K562 (cell line): Measurements from ENCODE around the gene GSTA5. TPM values are rescaled to one million over a fixed set of nuclear protein-coding genes. Genes with fewer than 3 reads are reported as not detected.

ENCODE experiments used
- CAMTA2 ChIP-seq: fragments of 250-450 bp; sonication (Bioruptor Pico); conservative IDR thresholded peaks from 2 replicates; pipeline ENCODE4 v1.5.1; 2022
- EWSR1 ChIP-seq: fragments of 450-650 bp; IDR thresholded peaks from 2 replicates; pipeline ENCODE4 v1.6.1; 2018; ENCODE audit warnings: borderline replicate concordance, mild to moderate bottlenecking, low read depth, moderate library complexity; ENCODE audit not compliant: partially characterized antibody
- JUNB ChIP-seq: fragments of 450-650 bp; formaldehyde crosslinking; conservative IDR thresholded peaks from 2 replicates; pipeline ENCODE4 v1.4.0; 2020; ENCODE audit warnings: mild to moderate bottlenecking
- KDM1A ChIP-seq, 2 experiments: fragments of 450-650 bp; IDR thresholded peaks; 2 replicates each; pipeline ENCODE4 v1.6.1; 2016; ENCODE audit warnings: mild to moderate bottlenecking in 2 of 2
- MAZ ChIP-seq, 2 experiments: fragments of 450-650 bp in 1 of 2; sonication (generic) in 1 of 2; formaldehyde crosslinking; IDR thresholded peaks in 1 of 2; conservative IDR thresholded peaks in 1 of 2; 2 replicates each; pipeline versions ENCODE4 v1.4.0 to v1.5.0; 2020; ENCODE audit warnings: mild to moderate bottlenecking in 1 of 2, missing genetic modification reagents in 1 of 2
- MEF2A ChIP-seq: IDR thresholded peaks from 2 replicates; pipeline ENCODE4 v1.6.1; 2011; ENCODE audit warnings: low read depth, mild to moderate bottlenecking, low read length, moderate library complexity; ENCODE audit not compliant: control insufficient read depth
- MEF2D ChIP-seq: conservative IDR thresholded peaks from 2 replicates; pipeline ENCODE4 v1.6.1; 2016; ENCODE audit warnings: low read depth, missing genetic modification characterization, missing compliant biosample characterization
- MTA1 ChIP-seq: fragments of 450-650 bp; IDR thresholded peaks from 2 replicates; pipeline ENCODE4 v1.6.1; 2017; ENCODE audit warnings: borderline replicate concordance
- NFE2 ChIP-seq: IDR thresholded peaks from 2 replicates; pipeline ENCODE4 v1.6.1; 2014; ENCODE audit warnings: antibody characterized with exemption, low read depth
- NR4A1 ChIP-seq, 2 experiments: fragments of 250-450 bp in 1 of 2; fragments of 450-650 bp in 1 of 2; sonication (Bioruptor Pico) in 1 of 2; IDR thresholded peaks; 2 replicates each; pipeline versions ENCODE4 v1.4.0 to v1.6.1; 2016 to 2020; ENCODE audit warnings: mild to moderate bottlenecking in 2 of 2, missing compliant biosample characterization in 1 of 2, missing genetic modification characterization in 1 of 2, moderate library complexity in 1 of 2
- PBX2 ChIP-seq, 2 experiments: IDR thresholded peaks in 1 of 2; conservative IDR thresholded peaks in 1 of 2; 2 replicates each; pipeline ENCODE4 v1.6.1; 2016; ENCODE audit warnings: low read depth in 2 of 2, mild to moderate bottlenecking in 1 of 2, missing compliant biosample characterization in 1 of 2, missing genetic modification characterization in 1 of 2, moderate library complexity in 1 of 2
- PURB ChIP-seq: sonication (generic); formaldehyde crosslinking; IDR thresholded peaks from 2 replicates; pipeline ENCODE4 v1.9.0; 2021; ENCODE audit warnings: low read depth, mild to moderate bottlenecking, missing genetic modification reagents
- SMC3 ChIP-seq: conservative IDR thresholded peaks from 2 replicates; pipeline ENCODE4 v1.6.1; 2011; ENCODE audit warnings: low read depth, low read length, improper control_type of control experiment; ENCODE audit not compliant: insufficient read depth
- ZNF217 ChIP-seq: sonication (generic); formaldehyde crosslinking; IDR thresholded peaks from 2 replicates; pipeline ENCODE4 v1.8.0; 2022; ENCODE audit warnings: mild to moderate bottlenecking, missing genetic modification reagents
- ZNF507 ChIP-seq: conservative IDR thresholded peaks from 2 replicates; pipeline ENCODE4 v1.6.1; 2017; ENCODE audit warnings: missing genetic modification characterization, missing compliant biosample characterization
- polyA plus RNA-seq, 8 experiments: library from polyadenylated mRNA; depleted of rRNA in 4 of 8; stranded (reverse) in 5 of 8; unstranded in 3 of 8; fragments of >200 nt; fragmentation: Nextera tagmentation in 2 of 8; fragmentation: Illumina TruSeq in 1 of 8; extraction: Ambion mirVana in 2 of 8; extraction: Trizol in 1 of 8; gene quantifications; 2 replicates each; pipeline versions ENCODE4 v1.2.1 to v1.2.3, GENCODE V29; 2011 to 2014; ENCODE audit warnings: inconsistent platforms in 1 of 8, missing spikeins in 1 of 8
- total RNA-seq, 7 experiments: library from RNA; depleted of rRNA in 6 of 7; stranded (reverse); fragments of >200 nt in 6 of 7; fragmentation: Illumina TruSeq in 2 of 7; extraction: Trizol in 2 of 7; gene quantifications; 2 replicates each; pipeline versions ENCODE4 v1.2.1 to v1.2.3, GENCODE V29; 2011 to 2021; ENCODE audit warnings: low replicate concordance in 1 of 7
- TF ChIP-seq, protein P1 (sequence below): fragments of 250-450 bp; sonication (Bioruptor Pico); IDR thresholded peaks from 2 replicates; pipeline ENCODE4 v1.8.0; 2021; ENCODE audit warnings: mild to moderate bottlenecking, moderate library complexity

Gene GSTA5
- total and polyA plus RNA-seq, 9 of the 15 experiments (the other 6 are each of a cell fraction or from before 2014, with no cell fraction given), result not detected

- TF ChIP-seq MEF2A (peak; percentile 87), JUNB (CRISPR knock-in tag) (no peak), PURB (CRISPR knock-in tag) (no peak), MAZ (CRISPR knock-in tag; conservative IDR thresholded peaks at IDR 0.05 in 1 of 2, IDR thresholded peaks at IDR 0.05 in 1 of 2) (no peak), ZNF507 (no peak), MEF2D (peak; percentile 96), EWSR1 (no peak), NFE2 (no peak), MTA1 (no peak), KDM1A (IDR thresholded peaks at IDR 0.05) (peak; percentile 81 to 82), PBX2 (CRISPR knock-in tag; IDR thresholded peaks at IDR 0.05; ENCODE audit: low read depth) (no peak), PBX2 (tag; conservative IDR thresholded peaks at IDR 0.05; ENCODE audit: low read depth) (no peak), SMC3 (no peak), NR4A1 (CRISPR knock-in tag; IDR thresholded peaks at IDR 0.05) (no peak), NR4A1 (tag; IDR thresholded peaks at IDR 0.05) (no peak), CAMTA2 (no peak), ZNF217 (no peak)
- TF ChIP-seq, protein P1, sequence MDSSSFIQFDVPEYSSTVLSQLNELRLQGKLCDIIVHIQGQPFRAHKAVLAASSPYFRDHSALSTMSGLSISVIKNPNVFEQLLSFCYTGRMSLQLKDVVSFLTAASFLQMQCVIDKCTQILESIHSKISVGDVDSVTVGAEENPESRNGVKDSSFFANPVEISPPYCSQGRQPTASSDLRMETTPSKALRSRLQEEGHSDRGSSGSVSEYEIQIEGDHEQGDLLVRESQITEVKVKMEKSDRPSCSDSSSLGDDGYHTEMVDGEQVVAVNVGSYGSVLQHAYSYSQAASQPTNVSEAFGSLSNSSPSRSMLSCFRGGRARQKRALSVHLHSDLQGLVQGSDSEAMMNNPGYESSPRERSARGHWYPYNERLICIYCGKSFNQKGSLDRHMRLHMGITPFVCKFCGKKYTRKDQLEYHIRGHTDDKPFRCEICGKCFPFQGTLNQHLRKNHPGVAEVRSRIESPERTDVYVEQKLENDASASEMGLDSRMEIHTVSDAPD, result no peak
Observed at GRCh38 chr6:52877168-52877567, 36.6 kb upstream of the GSTA5 start (continued).
